Ishikawa (cell line): Measurements from ENCODE around the gene GLT6D1.

Experiments used
- CEBPB ChIP-seq: IDR thresholded peaks from 2 replicates; pipeline ENCODE4 v1.6.1; 2012
- CREB1 ChIP-seq: IDR thresholded peaks from 2 replicates; pipeline ENCODE4 v1.6.1; 2012; ENCODE audit warnings: low read depth
- EGR1 ChIP-seq: IDR thresholded peaks from 2 replicates; pipeline ENCODE4 v1.6.1; 2012
- EP300 ChIP-seq: IDR thresholded peaks from 2 replicates; pipeline ENCODE4 v1.6.1; 2012; ENCODE audit warnings: borderline replicate concordance
- FOXM1 ChIP-seq: IDR thresholded peaks from 2 replicates; pipeline ENCODE4 v1.6.1; 2012; ENCODE audit warnings: low read depth, borderline replicate concordance
- MAX ChIP-seq: IDR thresholded peaks from 2 replicates; pipeline ENCODE4 v1.6.1; 2012
- RAD21 ChIP-seq: IDR thresholded peaks from 2 replicates; pipeline ENCODE4 v1.6.1; 2012; ENCODE audit warnings: low read depth
- TAF1 ChIP-seq: IDR thresholded peaks from 2 replicates; pipeline ENCODE4 v1.6.1; 2012; ENCODE audit warnings: low read depth, mild to moderate bottlenecking
- TCF12 ChIP-seq: IDR thresholded peaks from 2 replicates; pipeline ENCODE4 v1.6.1; 2012; ENCODE audit warnings: low read depth
- USF1 ChIP-seq: IDR thresholded peaks from 2 replicates; pipeline ENCODE4 v1.6.1; 2012
- YY1 ChIP-seq: IDR thresholded peaks from 2 replicates; pipeline ENCODE4 v1.6.1; 2012; ENCODE audit warnings: low read depth
- ZBTB7A ChIP-seq: IDR thresholded peaks from 2 replicates; pipeline ENCODE4 v1.6.1; 2012; ENCODE audit warnings: low read depth

- no peak for TF ChIP-seq TCF12
- TF ChIP-seq CEBPB, result no peak
- TF ChIP-seq ZBTB7A, result no peak
- TF ChIP-seq CREB1, result no peak
- TF ChIP-seq MAX, result no peak
- TF ChIP-seq EP300, result no peak
- TF ChIP-seq RAD21, result no peak
- TF ChIP-seq TAF1, result no peak
- TF ChIP-seq FOXM1, result no peak
- TF ChIP-seq EGR1, result no peak
- no peak for TF ChIP-seq USF1
- no peak for TF ChIP-seq YY1
Observed at GRCh38 chr9:135588886-135589595, 50.3 kb downstream of the GLT6D1 start.
